Superior temporal gyrus (tissue), 1 donor: ENCODE data around the gene DSG2.

Experiments used
- DNase-seq: peaks from one replicate; pipeline ENCODE4 v3.0.0-alpha.2; 2016; ENCODE audit errors: extremely low spot score

Gene DSG2

DNA sequence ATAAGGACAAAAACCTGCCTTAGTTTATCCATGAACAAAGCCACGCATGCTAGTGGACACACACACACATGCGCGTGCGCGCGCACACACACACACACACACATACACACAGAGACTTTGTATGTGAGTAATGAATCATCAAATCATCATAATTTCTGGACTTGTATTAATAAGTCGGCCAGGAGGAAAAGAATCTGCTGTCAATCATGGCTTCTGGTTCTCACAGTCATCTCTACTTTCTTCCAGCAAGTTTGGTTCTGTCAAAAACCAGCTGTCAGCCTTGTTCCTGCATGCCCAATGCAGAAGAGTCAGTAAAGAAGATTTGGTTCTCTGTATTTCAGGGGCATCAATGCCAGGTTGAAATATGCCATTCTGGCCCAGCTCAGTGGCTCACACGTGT is 92.6 kb downstream of the DSG2 start:
- no peak for DNase-seq

DNA sequence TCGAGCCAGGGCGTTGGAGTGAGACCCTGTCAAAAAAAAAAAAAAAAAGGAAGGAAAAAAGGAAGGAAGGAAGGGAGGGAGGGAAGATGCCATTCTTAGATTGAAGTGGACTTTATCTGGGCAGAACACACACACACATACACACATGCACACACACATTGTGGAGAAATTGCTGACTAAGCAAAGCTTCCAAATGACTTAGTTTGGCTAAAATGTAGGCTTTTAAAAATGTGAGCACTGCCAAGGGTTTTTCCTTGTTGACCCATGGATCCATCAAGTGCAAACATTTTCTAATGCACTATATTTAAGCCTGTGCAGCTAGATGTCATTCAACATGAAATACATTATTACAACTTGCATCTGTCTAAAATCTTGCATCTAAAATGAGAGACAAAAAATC is 93.1 kb downstream of the DSG2 start:
- no peak for DNase-seq

DNA sequence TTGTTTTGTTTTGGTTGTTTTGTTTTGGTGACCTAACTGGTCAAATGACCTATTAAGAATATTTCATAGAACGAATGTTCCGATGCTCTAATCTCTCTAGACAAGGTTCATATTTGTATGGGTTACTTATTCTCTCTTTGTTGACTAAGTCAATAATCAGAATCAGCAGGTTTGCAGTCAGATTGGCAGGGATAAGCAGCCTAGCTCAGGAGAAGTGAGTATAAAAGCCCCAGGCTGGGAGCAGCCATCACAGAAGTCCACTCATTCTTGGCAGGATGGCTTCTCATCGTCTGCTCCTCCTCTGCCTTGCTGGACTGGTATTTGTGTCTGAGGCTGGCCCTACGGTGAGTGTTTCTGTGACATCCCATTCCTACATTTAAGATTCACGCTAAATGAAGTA is 93.7 kb downstream of the DSG2 start, which contains the start of gene TTR:
TTR (plus strand) TSS at position 250 of the 400 bp plus-strand sequence; CDS start at position 276, 26 bp downstream.
- no peak for DNase-seq

DNA sequence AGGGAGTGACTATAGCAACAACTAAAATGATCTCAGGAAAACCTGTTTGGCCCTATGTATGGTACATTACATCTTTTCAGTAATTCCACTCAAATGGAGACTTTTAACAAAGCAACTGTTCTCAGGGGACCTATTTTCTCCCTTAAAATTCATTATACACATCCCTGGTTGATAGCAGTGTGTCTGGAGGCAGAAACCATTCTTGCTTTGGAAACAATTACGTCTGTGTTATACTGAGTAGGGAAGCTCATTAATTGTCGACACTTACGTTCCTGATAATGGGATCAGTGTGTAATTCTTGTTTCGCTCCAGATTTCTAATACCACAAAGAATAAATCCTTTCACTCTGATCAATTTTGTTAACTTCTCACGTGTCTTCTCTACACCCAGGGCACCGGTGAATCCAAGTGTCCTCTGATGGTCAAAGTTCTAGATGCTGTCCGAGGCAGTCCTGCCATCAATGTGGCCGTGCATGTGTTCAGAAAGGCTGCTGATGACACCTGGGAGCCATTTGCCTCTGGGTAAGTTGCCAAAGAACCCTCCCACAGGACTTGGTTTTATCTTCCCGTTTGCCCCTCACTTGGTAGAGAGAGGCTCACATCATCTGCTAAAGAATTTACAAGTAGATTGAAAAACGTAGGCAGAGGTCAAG is 94.7 kb downstream of the DSG2 start:
- DNase-seq, result no peak

DNA sequence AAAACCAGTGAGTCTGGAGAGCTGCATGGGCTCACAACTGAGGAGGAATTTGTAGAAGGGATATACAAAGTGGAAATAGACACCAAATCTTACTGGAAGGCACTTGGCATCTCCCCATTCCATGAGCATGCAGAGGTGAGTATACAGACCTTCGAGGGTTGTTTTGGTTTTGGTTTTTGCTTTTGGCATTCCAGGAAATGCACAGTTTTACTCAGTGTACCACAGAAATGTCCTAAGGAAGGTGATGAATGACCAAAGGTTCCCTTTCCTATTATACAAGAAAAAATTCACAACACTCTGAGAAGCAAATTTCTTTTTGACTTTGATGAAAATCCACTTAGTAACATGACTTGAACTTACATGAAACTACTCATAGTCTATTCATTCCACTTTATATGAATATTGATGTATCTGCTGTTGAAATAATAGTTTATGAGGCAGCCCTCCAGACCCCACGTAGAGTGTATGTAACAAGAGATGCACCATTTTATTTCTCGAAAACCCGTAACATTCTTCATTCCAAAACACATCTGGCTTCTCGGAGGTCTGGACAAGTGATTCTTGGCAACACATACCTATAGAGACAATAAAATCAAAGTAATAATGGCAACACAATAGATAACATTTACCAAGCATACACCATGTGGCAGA is 97.3 kb downstream of the DSG2 start:
- DNase-seq, result no peak

DNA sequence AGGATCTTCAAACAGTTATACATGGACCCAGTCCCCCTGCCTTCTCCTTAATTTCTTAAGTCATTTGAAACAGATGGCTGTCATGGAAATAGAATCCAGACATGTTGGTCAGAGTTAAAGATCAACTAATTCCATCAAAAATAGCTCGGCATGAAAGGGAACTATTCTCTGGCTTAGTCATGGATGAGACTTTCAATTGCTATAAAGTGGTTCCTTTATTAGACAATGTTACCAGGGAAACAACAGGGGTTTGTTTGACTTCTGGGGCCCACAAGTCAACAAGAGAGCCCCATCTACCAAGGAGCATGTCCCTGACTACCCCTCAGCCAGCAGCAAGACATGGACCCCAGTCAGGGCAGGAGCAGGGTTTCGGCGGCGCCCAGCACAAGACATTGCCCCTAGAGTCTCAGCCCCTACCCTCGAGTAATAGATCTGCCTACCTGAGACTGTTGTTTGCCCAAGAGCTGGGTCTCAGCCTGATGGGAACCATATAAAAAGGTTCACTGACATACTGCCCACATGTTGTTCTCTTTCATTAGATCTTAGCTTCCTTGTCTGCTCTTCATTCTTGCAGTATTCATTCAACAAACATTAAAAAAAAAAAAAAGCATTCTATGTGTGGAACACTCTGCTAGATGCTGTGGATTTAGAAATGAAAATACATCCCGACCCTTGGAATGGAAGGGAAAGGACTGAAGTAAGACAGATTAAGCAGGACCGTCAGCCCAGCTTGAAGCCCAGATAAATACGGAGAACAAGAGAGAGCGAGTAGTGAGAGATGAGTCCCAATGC is 98.3 kb downstream of the DSG2 start:
- no peak for DNase-seq

DNA sequence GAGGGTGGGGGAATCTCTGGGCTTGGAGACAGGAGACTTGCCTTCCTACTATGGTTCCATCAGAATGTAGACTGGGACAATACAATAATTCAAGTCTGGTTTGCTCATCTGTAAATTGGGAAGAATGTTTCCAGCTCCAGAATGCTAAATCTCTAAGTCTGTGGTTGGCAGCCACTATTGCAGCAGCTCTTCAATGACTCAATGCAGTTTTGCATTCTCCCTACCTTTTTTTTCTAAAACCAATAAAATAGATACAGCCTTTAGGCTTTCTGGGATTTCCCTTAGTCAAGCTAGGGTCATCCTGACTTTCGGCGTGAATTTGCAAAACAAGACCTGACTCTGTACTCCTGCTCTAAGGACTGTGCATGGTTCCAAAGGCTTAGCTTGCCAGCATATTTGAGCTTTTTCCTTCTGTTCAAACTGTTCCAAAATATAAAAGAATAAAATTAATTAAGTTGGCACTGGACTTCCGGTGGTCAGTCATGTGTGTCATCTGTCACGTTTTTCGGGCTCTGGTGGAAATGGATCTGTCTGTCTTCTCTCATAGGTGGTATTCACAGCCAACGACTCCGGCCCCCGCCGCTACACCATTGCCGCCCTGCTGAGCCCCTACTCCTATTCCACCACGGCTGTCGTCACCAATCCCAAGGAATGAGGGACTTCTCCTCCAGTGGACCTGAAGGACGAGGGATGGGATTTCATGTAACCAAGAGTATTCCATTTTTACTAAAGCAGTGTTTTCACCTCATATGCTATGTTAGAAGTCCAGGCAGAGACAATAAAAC is 100.2 kb downstream of the DSG2 start:
- DNase-seq, result no peak
